ENCODE results near the gene KRT75.

KRT75 gene

DNA sequence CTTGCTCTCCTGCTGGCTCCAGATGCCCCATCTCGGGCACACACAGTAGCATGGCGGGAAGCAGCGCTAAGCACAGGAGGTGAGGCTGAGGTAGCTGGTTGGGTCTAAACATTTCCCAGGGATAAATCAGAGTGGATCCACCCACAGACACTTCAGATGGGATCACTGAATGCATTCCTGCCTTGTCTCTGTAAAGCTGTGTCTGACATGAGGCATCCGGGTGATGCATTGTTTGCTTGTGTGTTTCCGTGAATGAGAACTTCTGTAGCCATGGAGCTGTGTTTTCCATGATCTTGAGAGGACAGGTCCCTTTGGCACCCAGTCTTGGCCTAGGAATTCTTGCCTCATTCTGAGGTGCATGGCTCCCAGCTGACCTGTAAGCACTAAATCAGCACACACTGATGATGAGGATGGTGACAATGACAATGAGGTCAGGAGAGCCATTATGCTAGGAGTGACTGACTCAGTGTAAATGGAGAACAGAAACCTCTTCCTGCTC, 6.7 kb upstream of the KRT75 start:
- no peak overlapping the region for H3K4me3 ChIP-seq (ENCODE audit: low read depth, low read length)
- TF ChIP-seq, protein P1, sequence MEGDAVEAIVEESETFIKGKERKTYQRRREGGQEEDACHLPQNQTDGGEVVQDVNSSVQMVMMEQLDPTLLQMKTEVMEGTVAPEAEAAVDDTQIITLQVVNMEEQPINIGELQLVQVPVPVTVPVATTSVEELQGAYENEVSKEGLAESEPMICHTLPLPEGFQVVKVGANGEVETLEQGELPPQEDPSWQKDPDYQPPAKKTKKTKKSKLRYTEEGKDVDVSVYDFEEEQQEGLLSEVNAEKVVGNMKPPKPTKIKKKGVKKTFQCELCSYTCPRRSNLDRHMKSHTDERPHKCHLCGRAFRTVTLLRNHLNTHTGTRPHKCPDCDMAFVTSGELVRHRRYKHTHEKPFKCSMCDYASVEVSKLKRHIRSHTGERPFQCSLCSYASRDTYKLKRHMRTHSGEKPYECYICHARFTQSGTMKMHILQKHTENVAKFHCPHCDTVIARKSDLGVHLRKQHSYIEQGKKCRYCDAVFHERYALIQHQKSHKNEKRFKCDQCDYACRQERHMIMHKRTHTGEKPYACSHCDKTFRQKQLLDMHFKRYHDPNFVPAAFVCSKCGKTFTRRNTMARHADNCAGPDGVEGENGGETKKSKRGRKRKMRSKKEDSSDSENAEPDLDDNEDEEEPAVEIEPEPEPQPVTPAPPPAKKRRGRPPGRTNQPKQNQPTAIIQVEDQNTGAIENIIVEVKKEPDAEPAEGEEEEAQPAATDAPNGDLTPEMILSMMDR (IDR thresholded peaks at IDR 0.05; ENCODE audit: low read depth, low read length) = no peak

DNA sequence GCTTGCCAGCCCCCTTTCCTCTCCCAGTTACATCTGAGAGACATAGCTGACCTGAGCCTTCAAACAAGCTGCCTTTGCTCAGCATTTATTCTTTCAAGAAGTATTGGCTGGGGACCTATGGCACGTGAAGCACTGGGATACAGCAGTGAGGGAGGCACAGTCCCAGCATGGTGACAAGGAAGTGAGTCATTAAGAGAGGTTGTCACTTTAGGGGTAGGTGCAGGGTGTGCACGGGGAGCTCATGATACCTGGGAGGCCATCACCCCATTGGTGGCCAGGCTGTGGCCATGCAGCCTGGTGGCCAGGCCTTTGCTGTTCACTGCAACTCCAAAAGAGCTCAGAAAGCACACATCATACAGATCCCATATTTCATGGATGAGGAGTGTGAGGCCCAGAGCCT, 5.7 kb upstream of the KRT75 start:
- TF ChIP-seq, protein P1 (IDR thresholded peaks at IDR 0.05; ENCODE audit: low read depth, low read length) = no peak
- H3K4me3 ChIP-seq (ENCODE audit: low read depth, low read length) = no peak overlapping the region

DNA sequence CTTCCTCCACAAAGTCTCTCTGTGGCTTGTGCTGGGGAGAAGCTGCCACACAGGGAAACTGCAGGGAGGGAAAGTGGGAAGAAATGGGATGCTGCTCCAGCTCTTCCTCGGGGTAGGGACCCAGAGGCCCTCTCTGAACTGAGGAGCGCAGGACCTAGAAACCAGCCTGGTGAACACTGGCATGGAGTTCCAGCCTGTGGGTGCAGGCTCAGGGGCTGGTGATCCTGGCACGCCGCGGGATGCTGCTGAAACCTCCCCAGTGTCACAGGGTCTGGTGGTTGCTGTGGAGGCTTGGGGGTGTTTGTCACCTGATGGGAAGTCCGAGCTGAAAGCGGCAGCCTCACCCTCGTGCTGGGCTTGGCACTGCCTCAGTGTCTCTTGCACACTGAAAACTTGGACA, 5.2 kb upstream of the KRT75 start:
- TF ChIP-seq, protein P1 (IDR thresholded peaks at IDR 0.05; ENCODE audit: low read depth, low read length) = no peak
- no peak overlapping the region for H3K4me3 ChIP-seq (ENCODE audit: low read depth, low read length)

DNA sequence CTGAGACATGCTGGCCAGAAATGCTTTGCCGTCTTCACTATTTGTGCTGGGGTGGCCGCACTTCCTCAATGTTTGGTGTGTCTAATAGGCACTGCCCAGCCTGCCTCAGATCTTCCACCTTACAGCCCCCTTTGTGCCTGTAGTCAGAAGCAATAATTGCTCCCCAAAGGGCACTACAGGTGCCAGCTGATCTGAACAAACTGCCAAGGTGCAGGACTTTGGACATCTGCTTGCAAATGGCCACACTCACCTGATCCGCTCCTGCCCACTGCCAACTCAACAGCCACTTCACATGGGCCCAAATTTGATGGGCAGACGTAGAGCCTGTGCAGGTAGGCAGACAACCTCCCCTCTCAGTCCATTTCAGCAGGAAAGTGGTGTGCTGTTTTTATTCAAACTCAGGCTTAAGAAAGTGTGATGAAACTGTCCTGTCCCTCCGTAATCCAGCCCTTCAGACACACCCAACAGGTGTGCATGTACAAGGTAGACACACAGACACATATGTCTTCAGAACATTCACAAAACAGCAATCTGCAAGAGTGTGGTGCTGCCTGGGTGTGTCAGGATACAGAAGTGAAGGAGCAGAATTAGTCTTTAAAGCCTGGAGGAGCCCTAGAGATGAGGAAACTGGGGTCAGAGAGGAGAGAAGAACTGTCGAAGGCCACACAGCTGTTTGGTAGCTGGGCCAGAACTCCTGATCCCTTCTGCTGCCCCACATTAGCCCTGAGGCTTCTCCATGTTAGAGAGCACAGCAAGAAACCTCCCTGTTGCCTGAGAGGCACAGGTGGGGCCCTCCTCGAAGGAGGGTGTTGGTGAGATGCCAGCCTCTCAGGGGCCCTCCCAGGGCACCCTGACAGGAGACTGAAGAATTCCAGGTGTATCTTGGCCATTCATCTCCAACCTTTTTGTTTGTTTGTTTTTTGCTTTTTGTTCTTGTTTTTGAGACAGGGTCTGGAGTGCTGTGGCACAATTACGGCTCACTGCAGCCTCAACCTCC, 4.4 kb upstream of the KRT75 start:
- TF ChIP-seq, protein P1 (IDR thresholded peaks at IDR 0.05; ENCODE audit: low read depth, low read length) = no peak
- no peak overlapping the region for H3K4me3 ChIP-seq (ENCODE audit: low read depth, low read length)

DNA sequence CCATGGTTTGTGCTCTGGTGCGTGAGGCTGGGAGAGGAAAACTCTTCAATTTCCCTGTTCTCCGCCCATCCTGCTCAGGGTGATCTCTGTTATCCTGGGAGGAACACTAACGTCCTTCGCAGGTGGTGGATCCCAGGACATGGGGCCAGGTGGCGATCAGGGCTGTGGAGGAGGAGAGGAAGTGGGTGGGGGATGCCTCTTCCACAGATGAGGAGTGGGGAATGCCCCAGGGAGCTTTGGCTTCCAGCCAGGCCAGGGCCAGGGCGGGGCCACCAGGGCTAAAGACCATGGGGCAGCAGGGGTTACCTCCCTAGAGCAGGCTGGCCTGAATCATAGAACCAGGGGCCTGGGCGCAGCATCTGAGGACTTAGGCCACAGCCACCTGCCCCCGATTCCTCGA, 3.3 kb upstream of the KRT75 start:
- TF ChIP-seq, protein P1 (IDR thresholded peaks at IDR 0.05; ENCODE audit: low read depth, low read length) = no peak
- H3K4me3 ChIP-seq (ENCODE audit: low read depth, low read length) = no peak overlapping the region

DNA sequence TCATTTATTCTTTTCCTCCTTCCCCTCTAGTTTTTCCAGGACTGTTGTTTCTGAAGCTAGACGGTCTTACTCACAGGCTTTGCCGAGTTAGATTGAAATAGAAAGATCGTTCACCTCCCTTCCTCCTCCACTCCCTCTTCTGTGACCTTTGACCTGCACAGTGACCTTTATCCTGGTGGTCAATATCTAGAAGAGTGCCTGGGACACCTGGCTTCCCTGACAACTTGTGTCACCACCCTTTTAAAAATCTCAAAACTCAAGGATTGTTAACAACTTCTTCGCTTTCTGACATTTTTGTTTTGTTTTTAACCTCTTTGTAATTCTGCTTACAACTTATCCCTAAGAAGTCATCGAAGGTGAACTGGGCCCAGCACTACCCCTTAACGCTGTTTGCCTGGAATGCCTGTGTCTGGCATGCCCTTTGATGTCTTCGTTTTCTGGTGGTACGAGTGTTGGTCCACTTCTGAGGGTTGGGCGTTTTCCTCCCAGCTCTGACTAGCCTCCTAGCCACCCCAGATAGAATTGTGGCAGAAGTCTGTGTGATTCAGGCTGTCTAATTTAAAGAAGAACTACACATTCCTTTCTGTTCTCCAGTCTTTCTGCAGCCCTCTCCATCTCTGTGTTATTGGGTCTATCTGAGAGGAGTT, 2.8 kb upstream of the KRT75 start:
- TF ChIP-seq, protein P1 (IDR thresholded peaks at IDR 0.05; ENCODE audit: low read depth, low read length) = no peak
- no peak overlapping the region for H3K4me3 ChIP-seq (ENCODE audit: low read depth, low read length)
